HuH-7 (cell line): Measurements from ENCODE around the gene C12orf76.
"Not testable (repeated sequence)": the region's sequence is repeated elsewhere in the genome, so short reads cannot be mapped to it uniquely, and the experiment has no call there.

Experiments used
- DNase-seq: peaks from one replicate; pipeline ENCODE4 v3.0.0; 2011; ENCODE audit warnings: low spot score

C12orf76 gene

DNA sequence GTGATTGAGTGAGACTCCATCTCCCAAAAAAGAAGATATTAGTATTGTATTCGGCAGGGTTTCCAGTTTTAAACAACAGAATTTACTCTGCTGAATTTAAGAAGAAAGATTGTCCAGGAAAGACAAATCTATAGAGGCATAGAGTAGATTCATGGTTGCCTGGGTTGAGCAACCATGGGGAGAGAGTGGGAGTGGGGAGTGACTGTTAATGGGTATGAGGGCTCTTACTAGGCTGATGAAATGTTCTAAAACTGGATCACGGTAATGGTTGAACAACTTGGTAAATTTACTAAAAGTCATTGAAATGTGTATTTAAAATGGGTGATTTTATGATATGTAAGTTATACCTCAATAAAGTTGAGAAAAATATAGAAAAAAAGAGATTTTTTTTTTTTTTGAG lies 13.9 kb upstream of the C12orf76 start:
- DNase-seq = no peak

DNA sequence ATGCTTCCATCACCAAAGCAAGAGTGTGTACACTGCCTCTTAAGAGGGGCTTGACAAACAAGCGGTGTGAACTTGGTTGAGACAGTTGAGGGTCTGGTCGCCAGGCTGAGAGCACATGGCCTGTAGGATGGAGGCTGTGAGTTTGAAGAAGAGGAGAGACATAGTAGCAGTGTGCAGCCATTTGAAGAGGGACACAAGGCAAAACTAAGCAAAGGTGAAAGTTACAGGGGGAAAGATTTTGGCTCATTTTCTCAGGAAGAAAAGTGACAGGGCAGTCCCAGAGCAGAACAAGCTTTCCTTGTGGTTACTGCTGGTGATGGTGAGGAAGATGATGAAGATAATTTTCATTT lies 11.3 kb upstream of the C12orf76 start:
- no peak for DNase-seq

DNA sequence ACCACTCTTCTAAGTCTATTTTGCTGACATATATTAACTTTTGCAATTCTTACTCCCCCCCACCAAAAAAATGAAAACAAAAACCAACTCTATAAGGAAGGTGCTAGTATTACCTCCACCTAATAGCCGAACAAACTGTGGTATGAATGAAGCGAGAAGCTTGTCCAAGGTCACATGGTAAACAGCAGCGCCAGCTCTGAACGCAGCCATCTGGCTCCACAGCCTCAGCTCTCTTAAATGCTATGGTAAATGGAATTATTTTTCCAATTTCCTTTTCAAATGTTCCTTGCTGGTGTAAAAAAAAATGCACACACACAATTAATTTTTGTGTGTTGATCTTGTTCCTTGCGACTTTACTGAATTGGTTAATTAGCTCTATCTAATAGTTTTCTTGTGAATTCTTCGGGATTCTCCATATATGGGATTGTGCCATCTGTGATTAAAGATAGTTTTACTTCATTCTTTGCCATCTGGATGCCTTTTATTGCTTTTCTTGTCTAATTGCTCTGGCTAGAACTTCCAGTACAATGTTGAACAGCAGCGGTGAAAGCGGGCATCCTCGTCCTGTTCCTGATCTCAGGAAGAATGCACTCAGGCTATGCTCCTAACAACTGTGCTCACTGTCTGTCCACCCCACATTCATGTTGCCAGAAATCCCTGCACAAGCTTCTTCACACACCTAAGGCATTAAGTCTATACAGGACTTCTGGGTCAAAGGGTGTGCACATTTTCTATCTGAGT lies 10.7 kb upstream of the C12orf76 start:
- no peak for DNase-seq

DNA sequence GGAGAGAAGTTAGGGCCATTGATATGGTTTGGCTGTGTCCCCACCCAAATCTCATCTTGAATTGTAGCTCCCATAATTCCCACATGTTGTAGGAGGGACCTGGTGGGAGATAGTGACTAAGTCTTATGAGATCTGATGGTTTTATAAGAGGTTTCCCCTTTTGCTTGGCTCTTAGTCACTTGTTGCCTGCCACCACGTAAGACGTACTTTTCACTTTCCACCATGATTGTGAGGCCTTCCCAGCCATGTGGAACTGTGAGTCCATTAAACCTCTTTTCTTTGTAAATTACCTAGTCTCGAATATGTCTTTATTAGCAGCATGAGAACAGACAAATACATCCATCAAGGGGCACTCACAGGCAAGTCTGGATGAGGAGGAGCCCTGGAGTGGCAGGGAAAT lies 8.3 kb upstream of the C12orf76 start:
- not testable (repeated sequence) for DNase-seq

DNA sequence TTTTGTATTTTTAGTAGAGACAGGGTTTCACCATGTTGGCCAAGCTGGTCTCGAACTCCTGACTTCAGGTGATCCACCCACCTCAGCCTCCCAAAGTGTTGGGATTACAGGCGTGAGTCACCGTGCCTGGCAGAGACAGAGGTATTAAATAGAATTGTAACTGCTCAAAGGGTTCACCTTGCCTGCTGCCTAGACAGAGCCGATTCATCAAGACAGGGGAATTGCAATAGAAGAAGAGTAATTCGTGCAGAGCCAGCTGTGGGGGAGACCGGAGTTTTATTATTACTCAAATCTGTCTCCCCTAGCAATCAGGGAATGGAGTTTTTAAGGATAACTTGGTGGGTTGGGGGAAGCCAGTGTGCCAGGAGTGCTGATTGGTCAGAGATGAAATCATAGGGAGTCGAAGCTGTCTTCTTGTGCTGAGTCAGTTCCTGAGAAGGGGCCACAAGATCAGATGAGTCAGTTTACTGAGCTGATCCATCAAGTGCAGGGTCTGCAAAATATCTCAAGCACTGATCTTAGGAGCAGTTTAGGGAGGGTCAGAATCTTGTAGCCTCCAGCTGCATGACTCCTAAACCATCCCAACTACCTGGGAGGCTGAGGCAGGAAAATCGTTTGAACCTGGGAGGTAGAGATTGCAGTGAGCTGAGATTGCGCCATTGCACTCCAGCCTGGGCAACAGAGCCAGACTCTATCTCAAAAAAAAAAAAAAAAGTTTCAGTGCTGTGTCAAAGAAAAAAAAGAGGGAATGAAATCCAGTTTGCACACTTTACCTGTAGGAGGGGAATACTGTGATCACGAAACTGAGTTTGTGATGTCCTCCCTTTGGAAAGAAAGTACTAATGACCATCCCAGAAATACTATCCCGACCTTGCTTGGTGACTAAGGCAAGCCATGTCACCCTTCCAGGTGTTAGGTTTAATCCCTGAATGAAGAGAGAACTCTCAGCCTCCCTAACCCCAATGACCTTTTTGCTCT lies 7.3 kb upstream of the C12orf76 start:
- DNase-seq = not testable (repeated sequence)

DNA sequence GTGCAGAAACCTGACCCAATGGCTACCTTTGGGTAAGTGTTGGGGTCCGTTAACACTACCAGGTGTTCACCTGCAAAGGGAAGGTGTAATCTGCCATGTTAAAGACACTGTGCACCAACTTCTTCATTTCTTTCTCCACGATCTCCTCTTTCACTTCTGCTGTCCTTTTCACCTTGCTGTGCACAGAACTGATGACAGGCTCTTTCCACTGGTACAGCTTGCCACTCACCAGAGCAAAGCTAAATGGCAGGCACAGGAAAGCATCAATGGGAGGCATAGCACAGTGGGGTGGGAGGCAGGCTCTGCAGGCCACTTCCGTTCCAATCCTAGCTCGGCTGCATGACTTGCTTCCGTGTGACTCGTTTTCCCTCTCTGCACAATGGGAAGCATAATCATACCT lies 2.6 kb upstream of the C12orf76 start:
- DNase-seq = no peak

DNA sequence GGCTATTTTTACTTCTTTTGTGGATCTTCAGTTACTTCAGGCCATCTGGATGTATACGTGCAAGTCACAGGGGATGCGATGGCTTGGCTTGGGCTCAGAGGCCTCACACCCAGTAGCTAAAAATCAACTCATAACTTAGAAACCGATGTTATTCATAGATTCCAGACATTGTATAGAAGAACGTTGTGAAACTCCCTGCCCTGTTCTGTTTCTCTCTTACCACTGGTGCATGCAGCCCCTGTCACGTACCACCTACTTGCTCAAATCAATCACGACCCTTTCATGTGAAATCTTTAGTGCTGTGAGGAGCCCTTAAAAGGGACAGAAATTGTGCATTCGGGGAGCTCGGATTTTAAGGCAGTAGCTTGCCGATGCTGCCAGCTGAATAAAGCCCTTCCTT lies 1.3 kb upstream of the C12orf76 start:
- DNase-seq = not testable (repeated sequence)

DNA sequence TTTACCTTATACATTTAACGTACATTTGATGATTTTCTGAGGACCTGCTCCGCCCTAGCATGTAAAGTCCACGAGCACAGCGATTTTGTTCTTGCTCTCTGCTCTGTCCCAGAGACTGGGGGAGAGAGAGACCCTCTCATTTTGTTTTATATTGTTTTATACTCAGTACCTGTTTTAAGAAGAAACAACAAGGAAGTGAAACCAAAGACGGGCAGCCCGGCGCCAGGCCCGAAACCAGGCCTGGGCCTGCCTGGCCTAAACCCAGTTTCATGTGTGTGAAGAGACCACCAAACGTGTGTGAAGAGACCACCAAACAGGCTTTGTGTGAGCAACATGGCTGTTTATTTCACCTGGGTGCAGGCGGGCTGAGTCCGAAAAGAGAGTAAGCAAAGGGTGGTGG lies 712 bp upstream of the C12orf76 start:
- DNase-seq = not testable (repeated sequence)

DNA sequence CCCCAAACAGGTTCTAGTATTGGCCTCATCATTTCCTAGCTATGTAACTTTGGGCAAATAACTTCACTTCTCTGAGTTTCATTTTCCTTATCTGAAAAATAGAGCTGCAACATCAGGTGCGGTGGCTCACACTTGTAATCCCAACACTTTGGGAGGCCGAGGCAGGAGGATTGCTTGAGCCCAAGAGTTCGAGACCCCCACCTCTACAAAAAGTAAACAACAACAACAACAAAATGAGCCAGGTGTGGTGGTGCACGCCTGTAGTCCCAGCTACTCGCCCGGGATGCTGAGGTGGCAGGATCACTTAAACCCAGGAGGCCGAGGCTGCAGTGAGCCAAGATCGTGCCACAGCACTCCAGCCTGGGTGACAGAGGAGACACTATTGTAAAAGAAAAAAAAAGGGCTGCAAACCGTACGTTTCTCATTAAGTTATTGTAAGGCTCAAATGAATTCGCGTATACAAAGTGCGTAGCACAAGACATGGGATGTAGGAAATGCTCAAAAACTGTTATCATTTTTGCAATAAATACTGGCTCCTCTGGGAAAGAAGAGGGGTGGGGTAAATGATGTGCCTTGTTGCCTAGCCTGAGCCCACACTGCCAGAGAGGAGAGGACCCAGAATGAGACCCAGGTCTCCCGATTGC lies 903 bp downstream of the C12orf76 start:
- no peak for DNase-seq

DNA sequence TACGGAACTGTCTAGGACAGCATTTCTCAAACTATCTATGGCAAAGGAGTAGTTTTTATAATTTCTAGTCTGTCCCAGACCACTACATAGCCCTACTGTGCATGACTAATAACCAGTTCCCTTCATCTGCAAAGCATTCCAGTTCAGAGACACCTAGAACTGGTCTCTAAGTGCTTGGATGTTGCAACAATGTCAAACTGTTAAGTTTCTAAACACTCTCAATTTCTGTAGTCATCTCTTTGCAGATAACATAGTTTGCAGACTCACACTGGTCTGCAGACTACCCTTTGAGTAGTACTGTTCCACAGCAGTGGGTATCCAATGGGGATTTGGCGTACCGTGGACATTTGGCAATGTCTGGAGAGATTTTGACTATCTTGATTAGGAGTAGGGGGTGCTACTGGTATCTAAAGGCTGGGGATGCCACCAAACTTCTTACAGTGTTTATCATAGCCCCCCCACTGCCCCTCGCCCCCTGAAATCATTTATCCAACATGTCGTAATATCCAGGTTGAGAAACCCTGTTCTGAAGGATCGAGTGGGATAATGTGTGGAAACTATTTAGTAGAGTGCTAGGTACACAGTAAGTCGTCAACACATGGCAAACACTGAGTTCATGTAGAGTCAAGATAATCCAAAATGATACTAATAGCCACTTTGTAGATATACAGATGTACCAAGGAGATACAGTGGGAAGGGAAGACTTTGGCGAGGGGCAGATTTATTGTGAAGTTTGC lies 1.7 kb downstream of the C12orf76 start:
- DNase-seq = no peak

DNA sequence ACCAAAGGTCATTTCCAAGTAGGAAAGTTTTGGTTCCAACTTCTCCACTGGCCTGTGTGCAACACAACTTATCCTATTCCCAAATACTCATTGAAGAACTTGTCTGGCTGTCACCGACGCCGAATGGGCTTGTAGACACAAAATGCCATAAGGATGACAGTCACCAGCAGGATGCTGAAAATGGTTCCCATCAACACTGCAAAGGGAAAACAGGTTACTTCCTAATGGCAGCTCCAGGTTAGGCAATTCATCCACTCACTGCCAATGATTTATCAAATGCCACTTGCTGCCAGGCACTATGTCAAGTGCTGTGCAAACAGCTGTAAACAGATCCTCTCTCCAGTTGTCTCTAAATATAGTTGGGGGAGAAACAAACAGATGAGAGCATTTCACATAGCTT lies 6.1 kb downstream of the C12orf76 start:
- DNase-seq = no peak

DNA sequence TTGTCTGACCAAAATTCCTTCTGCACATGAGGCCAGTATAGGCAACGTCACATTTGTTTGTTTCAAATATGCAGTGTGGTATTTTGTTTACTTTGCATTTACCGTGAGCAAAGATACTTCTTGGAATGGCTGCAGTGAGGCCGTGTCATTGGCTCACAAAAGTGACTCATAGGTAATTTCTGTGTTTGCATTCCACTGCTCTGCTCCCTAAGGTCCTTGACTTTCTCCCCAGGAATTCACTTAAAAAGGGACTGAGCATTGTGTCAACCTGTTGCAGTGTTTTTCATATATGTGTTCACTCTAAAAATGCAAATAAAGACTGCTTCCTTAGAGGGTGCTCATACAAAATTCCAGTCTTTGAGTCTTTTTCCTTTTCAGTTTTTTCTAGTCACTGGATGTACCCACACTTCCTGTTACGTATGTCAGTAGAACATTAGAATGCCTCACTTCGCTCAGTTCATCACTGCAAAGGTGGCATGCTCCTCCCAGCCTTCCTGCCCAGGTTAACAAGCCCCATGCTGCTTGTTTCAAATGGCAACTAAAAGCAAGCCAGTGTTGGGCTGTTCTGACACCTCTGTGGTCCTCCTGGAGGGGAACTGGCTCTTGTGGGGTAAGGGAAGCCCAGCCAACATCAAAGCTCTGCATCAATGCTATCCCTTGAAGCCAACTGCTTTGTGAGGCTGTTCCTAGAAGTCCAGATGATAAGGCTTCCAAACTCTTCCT lies 9.1 kb downstream of the C12orf76 start:
- DNase-seq = peak; percentile 65

DNA sequence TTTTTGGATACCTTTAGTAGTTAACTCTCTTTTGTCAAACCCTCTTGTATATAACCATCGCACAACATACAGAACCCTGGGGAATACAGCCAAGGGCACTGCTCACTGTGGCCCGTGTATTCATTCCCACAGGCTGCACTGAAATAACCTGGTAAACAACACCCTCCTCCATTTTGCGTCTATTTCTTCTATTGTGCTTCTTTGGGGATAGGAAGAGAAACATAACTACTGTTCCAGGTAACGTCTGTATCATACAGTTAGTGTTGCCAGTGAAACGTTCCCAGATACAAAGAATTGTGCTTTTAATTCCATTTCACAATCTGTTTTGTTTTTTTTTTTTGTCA lies 9.6 kb downstream of the C12orf76 start:
- DNase-seq = no peak

DNA sequence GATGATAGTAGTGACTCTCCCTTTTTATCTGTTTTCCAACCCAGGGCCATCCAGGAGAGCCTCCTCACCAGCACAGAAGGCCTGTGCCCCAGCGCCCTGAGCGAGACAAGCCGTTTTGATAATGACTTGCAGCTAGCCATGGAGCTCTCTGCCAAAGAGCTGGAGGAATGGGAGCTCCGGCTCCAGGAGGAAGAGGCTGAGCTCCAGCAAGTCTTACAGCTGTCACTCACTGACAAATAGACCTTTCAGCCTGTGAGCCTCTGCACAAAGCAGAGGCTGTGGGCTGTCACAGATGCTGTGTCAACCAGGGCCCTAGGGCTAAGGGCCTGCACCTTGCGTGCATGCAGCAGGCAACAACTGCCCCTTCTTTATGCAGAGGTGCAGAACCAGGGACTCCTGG lies 11.0 kb downstream of the C12orf76 start:
- DNase-seq = no peak

DNA sequence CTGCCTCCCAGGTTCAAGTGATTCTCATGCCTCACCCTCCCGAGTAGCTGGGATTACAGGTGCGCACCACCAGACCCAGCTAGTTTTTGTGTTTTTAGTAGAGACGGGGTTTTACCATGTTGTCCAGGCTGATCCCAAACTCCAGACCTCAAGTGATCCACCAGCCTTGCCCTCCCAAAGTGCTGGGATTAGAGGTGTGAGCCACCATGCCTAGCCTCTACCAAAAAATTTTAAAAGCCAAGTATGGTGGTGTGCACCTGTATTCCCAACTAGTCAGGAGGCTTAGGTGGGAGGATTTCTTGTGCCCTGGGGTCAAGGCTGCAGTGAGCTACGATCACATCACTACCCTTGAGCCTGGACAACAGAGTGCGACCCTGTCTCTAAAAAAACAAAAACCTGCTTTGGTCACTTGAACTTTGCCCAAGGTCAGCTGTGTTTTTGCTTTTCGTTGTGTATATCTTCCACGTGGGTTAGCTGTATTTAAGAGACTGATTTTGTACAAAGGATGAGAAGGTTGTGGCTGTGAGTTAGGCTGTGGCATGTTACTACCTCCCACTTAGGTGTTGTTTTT lies 12.7 kb downstream of the C12orf76 start:
- no peak for DNase-seq

DNA sequence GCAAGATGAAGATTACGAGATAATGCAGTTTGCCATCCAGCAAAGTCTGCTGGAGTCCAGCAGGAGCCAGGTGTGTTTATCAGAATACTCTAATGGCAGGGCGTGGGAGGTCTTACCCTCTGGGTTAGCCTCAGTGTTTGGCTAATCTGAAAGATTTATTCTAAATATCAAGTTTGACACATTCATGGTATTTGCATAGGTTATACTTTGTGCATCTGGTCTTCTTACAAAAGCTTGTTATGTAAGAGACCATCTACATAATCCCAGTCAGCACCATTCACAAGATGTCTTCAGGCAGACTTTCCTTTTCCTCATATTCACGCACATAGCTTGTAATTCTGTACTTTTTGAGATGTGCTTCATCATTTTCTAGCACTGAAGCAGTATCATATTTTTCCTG lies 14.4 kb downstream of the C12orf76 start:
- DNase-seq = no peak

DNA sequence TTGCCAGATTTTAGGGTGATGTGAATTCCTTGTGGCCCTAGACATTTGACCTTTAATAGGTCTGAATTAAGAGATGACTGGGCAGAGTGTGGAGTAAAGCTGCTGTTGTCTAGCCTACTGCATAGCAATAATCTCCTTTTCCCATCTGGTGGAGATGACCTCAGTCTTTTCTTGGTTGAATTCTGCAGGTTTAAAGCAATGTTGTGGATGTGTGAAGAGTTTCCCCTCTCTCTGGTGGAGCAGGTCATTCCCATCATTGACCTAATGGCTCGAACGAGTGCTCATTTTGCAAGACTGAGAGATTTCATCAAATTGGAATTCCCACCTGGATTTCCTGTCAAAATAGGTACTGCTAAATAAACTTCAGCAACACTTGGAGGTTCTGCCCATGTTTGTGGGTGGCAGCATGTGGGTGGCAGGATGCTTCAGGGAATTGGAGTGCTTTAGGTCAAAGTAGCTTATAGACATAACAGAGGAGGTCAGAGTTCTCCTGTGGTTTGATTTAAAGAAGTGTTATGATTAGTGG lies 19.0 kb downstream of the C12orf76 start:
- DNase-seq = no peak

DNA sequence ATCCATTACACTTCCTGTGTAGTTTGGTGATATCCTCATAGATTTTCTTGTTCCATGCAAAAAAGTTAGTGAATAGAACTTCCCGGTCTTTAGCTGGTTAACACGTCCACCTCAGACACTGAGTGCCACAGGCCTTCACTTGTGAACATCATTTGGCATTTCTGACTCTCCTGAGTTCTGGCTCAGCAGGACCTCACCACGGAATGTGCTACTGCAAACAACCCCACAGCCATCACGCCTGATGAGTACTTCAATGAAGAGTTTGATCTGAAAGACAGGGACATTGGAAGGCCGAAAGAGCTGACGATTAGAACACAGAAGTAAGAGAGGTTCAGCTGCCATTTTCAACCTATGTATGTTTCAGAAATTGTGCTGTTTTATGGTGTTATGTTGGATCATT lies 20.0 kb downstream of the C12orf76 start:
- no peak for DNase-seq

DNA sequence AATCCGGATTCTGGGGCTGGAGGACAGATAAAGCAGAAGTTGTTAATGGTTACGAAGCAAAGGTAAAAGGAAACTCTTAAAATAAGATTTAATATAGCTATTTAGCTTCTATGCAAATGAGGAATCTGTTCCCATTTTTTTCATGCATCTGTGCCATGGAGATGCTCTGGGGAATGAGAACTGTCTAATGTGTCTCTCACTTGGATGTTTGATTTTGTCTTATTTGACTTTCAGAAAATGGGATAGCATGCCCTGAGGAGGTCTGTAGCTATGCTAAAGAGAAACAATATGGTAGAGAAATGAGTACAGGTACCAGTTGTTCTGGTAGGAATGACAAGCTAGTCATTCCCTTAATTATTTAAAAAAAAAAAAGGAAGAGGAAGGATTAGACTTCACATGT lies 24.3 kb downstream of the C12orf76 start:
- no peak for DNase-seq

DNA sequence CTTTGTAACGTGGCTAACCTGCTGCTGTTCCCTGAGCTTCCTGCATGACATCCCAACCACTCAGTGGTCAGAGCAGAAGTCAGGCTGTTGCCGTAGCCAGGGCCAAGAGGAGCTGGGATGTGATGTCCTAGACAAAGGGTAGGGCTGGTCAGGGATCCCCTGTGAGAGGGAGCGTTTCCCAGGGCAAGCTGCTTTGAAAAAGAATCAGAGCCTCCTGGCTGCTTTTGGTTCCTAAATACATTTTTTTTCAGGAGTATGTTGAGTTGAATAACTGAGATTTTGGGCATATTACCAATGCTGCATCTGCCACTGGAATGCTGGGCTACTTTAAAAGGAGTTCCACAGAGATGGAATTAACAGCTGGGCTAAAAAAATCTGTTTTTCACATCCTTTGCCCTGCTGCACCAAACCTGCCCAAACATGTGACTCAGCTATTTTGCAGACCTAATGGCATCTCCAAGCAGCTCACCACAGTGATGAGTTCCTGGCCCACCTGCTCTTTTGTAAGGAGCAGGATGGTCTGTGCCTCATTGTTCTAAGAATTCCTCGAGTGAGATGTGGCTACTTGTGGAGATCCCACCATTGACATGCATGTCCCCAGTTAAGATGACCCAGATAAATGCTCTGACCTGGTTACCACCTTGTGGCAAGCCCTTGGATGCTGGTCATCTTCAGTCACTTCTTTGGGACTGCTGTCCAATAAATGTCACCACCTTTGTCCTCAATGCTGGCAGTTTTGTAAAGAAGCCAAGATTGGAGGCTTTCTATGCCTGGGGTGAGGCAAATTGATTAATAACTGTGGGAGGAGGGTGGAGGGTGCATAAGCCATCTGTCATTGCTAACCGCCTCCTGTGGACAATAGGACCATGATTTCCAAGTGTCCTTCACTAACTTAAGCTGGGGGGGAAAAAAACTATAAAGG lies 25.0 kb downstream of the C12orf76 start:
- DNase-seq = no peak
